Brain pericyte (primary cell): Measurements from ENCODE around the gene VIPAS39.
A peak's percentile ranks its signal among the peaks of the same experiment; 100 is the strongest.

ENCODE experiments used
- DNase-seq: peaks from one replicate; pipeline ENCODE4 v3.0.0-alpha.2; 2012; ENCODE audit warnings: low read depth, low spot score

The VIPAS39 gene

GRCh38 chr14:77406086-77406485 is 51.3 kb downstream of the VIPAS39 start:
- no peak for DNase-seq

GRCh38 chr14:77403768-77404167 is 53.6 kb downstream of the VIPAS39 start:
- DNase-seq = no peak

- DNase-seq = no peak
Observed at GRCh38 chr14:77400216-77400615, 57.2 kb downstream of the VIPAS39 start.

DNA sequence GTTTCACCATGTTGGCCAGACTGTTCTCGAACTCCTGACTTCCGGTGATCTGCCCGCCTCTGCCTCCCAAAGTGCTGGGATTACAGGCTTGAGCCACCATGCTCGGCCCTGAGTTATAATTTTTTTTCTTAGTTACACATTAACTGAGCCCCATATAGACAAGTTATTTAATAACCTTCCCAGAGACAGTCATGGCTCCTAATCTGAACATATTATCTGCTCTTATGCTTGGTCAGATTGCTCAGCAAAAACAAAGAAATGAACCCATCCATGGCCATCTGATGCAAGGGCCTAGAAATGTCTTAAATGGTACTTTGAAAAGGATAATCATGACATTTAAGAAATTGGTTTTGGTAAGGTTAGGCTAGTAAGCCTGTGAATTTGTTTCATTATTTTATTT is 67.2 kb downstream of the VIPAS39 start:
- no peak for DNase-seq

GRCh38 chr14:77378701-77379100 is 78.7 kb downstream of the VIPAS39 start:
- DNase-seq = no peak

GRCh38 chr14:77377502-77377844 is 79.9 kb downstream of the VIPAS39 start:
- DNase-seq = no peak

GRCh38 chr14:77376771-77377501 is 80.5 kb downstream of the VIPAS39 start, which contains the start of the genes SAMD15 and TMED8:
SAMD15 (plus strand) TSS chr14:77377379; CDS start chr14:77377419, 40 bp downstream.
TMED8 (minus strand) TSS chr14:77377094; CDS start chr14:77377053, 41 bp downstream.
- DNase-seq = peak; percentile 63
